CD4-positive, alpha-beta T cell (primary cell): ENCODE measurements around the gene LRIG1. TPM values are rescaled to one million over a fixed set of nuclear protein-coding genes. Genes with fewer than 3 reads are reported as not detected.

Source experiments
- ATAC-seq: fragments of 200-7000 bp; cut with Tn5 transposase; one replicate; pipeline ENCODE4 v1.10.0; 2022; ENCODE audit warnings: mild to moderate bottlenecking; ENCODE audit not compliant: poor library complexity
- CTCF ChIA-PET: fragments of 350-600 bp; sonication (Branson Sonifier 250); formaldehyde crosslinking; loops from one replicate; lab custom pipeline; 2021; ENCODE audit warnings: antibody characterized with exemption, inconsistent platforms; lab: Charles Lee
- POLR2A ChIA-PET: fragments of 350-600 bp; sonication (Branson Sonifier 250); formaldehyde crosslinking; loops from one replicate; lab custom pipeline; 2021; ENCODE audit warnings: antibody characterized with exemption, inconsistent platforms; lab: Charles Lee
- DNase-seq, 14 experiments: peaks; one replicate each; pipeline ENCODE4 v3.0.0-alpha.2; 2013 to 2020; ENCODE audit warnings: mixed read lengths in 2 of 14
- H3K27ac ChIP-seq, 2 donors: one replicate each; pipeline versions ENCODE4 v1.5.1 to v1.7.0; 2013; ENCODE audit warnings: low read length in 2 of 2, low read depth in 1 of 2, mild to moderate bottlenecking in 1 of 2
- H3K27me3 ChIP-seq, 2 experiments: 1 replicate in 1 of 2; 2 replicates in 1 of 2; pipeline versions ENCODE4 v1.6.1 to v1.7.0; 2013; ENCODE audit warnings: low read length in 2 of 2, control low read depth in 1 of 2, mild to moderate bottlenecking in 1 of 2, moderate library complexity in 1 of 2; ENCODE audit not compliant: insufficient read depth in 2 of 2, control insufficient read depth in 1 of 2
- H3K36me3 ChIP-seq: one replicate; pipeline ENCODE4 v1.6.1; 2013; ENCODE audit warnings: low read length, control low read depth; ENCODE audit not compliant: insufficient read depth
- H3K4me1 ChIP-seq: one replicate; pipeline ENCODE4 v1.6.1; 2013; ENCODE audit warnings: low read length, control low read depth; ENCODE audit not compliant: insufficient read depth
- H3K4me3 ChIP-seq: one replicate; pipeline ENCODE4 v1.5.1; 2013; ENCODE audit warnings: mild to moderate bottlenecking, low read length, moderate library complexity
- H3K9me3 ChIP-seq, 2 experiments: 1 replicate in 1 of 2; 2 replicates in 1 of 2; pipeline versions ENCODE4 v1.6.1 to v1.7.0; 2013; ENCODE audit warnings: low read length in 2 of 2, mild to moderate bottlenecking in 2 of 2, control low read depth in 1 of 2, moderate library complexity in 1 of 2; ENCODE audit not compliant: control insufficient read depth in 1 of 2, insufficient read depth in 1 of 2
- H3K27ac Mint-ChIP-seq: one replicate; pipeline ENCODE4 v1.8.0; 2020; ENCODE audit warnings: mixed read lengths
- H3K27me3 Mint-ChIP-seq: one replicate; pipeline ENCODE4 v1.8.0; 2021; ENCODE audit warnings: mixed read lengths
- H3K36me3 Mint-ChIP-seq: one replicate; pipeline ENCODE4 v1.8.0; 2021; ENCODE audit warnings: low read depth, mixed read lengths
- H3K4me1 Mint-ChIP-seq: one replicate; pipeline ENCODE4 v1.8.0; 2021; ENCODE audit warnings: low read depth, mixed read lengths
- H3K4me3 Mint-ChIP-seq: one replicate; pipeline ENCODE4 v1.8.0; 2020; ENCODE audit warnings: mild to moderate bottlenecking, mixed read lengths
- H3K9me3 Mint-ChIP-seq: one replicate; pipeline ENCODE4 v1.8.0; 2020; ENCODE audit warnings: mixed read lengths
- intact Hi-C, 2 experiments: fragments of 100-400 bp; cut with DNase I in 1 of 2; cut with micrococcal nuclease in 1 of 2; formaldehyde crosslinking; loops; one replicate each; pipeline versions ENCODE4 v1.15.1 to v1.9.0; 2023 to 2025; cut with DNase I, micrococcal nuclease
- total RNA-seq, 174 experiments: library from RNA in 2 of 174; stranded (reverse) in 2 of 174; gene quantifications; one replicate each; pipeline ENCODE4 v1.2.3 and lab custom pipeline; 2021 to 2026
- TF ChIP-seq, protein P1 (sequence below): fragments of 200-600 bp; IDR thresholded peaks from one replicate; pipeline ENCODE4 v1.8.0; 2022; ENCODE audit warnings: antibody characterized with exemption, mild to moderate bottlenecking

Gene LRIG1
- total RNA-seq, 2 experiments from 2014 or later, result 30.1 to 33.1 TPM

- Mint-ChIP-seq H3K9me3 (no peaks in the 10 kb centered on the region), H3K4me3 (no peak overlapping the region), H3K36me3 (no peaks in the 10 kb centered on the region), H3K27ac (no peak overlapping the region), H3K4me1 (no peaks in the 10 kb centered on the region), H3K27me3 (no peaks in the 10 kb centered on the region)
- ATAC-seq, result no peak
- Histone ChIP-seq H3K9me3 (peaks cover 0 to 6% of the 10 kb centered on the region in 2 experiments), H3K4me1 (no peaks in the 10 kb centered on the region), H3K36me3 (no peaks in the 10 kb centered on the region), H3K27ac (no peak overlapping the region), H3K27me3 (no peaks in the 10 kb centered on the region), H3K4me3 (no peak overlapping the region)
- CTCF ChIA-PET, result no interaction called here
- POLR2A ChIA-PET, result no interaction called here
- DNase-seq, result no peak
- intact Hi-C loops, result no loop called here
- TF ChIP-seq, protein P1, sequence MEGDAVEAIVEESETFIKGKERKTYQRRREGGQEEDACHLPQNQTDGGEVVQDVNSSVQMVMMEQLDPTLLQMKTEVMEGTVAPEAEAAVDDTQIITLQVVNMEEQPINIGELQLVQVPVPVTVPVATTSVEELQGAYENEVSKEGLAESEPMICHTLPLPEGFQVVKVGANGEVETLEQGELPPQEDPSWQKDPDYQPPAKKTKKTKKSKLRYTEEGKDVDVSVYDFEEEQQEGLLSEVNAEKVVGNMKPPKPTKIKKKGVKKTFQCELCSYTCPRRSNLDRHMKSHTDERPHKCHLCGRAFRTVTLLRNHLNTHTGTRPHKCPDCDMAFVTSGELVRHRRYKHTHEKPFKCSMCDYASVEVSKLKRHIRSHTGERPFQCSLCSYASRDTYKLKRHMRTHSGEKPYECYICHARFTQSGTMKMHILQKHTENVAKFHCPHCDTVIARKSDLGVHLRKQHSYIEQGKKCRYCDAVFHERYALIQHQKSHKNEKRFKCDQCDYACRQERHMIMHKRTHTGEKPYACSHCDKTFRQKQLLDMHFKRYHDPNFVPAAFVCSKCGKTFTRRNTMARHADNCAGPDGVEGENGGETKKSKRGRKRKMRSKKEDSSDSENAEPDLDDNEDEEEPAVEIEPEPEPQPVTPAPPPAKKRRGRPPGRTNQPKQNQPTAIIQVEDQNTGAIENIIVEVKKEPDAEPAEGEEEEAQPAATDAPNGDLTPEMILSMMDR, result no peak
These were observed 38.7 kb upstream of the LRIG1 start for GRCh38 chr3:66539466-66539989.

GRCh38 chr3:66538390-66538789, 37.6 kb upstream of the LRIG1 start:
- H3K4me1 Mint-ChIP-seq, result no peaks in the 10 kb centered on the region
- Histone ChIP-seq H3K4me1 (no peaks in the 10 kb centered on the region), H3K27me3 (no peaks in the 10 kb centered on the region), H3K4me3 (no peak overlapping the region), H3K27ac (no peak overlapping the region), H3K36me3 (no peaks in the 10 kb centered on the region), H3K9me3 (no peaks in the 10 kb centered on the region)
- H3K36me3 Mint-ChIP-seq, result no peaks in the 10 kb centered on the region
- TF ChIP-seq, protein P1, result no peak
- ATAC-seq (no peak), DNase-seq (no peak)
- no peaks in the 10 kb centered on the region for H3K27me3 Mint-ChIP-seq
- POLR2A ChIA-PET, result no interaction called here
- no peak overlapping the region for H3K4me3 Mint-ChIP-seq
- H3K9me3 Mint-ChIP-seq, result no peaks in the 10 kb centered on the region
- H3K27ac Mint-ChIP-seq, result no peak overlapping the region
- intact Hi-C loops, result no loop called here
- CTCF ChIA-PET, result no interaction called here

DNA sequence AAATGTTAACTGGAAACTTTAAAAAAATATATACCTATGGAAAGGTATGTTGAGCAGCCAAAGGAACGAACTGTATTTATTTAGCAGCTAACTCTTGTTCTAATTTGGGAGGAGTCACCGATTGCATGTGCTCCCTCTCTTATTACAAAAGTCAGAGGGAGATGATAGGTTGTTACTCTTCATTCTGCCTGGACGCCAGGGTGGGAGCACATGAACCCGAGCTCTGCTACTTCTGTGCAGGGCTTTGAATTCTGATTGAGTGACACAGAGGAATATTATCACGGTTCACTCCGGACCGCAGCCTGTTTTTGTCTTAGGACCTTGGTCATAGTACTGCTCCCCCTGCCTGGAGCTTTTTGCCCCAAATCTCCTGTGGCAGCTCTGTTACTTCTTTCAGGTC, 36.9 kb upstream of the LRIG1 start:
- ChIA-PET POLR2A (no interaction called here), CTCF (no interaction called here)
- TF ChIP-seq, protein P1, result no peak
- no peaks in the 10 kb centered on the region for H3K9me3 ChIP-seq
- no peak overlapping the region for H3K27ac ChIP-seq
- ATAC-seq, result no peak
- H3K9me3 Mint-ChIP-seq, result no peaks in the 10 kb centered on the region
- no peaks in the 10 kb centered on the region for H3K27me3 Mint-ChIP-seq
- H3K4me3 ChIP-seq, result no peak overlapping the region
- intact Hi-C loops, result no loop called here
- no peaks in the 10 kb centered on the region for H3K4me1 ChIP-seq
- H3K4me1 Mint-ChIP-seq, result no peaks in the 10 kb centered on the region
- DNase-seq, result no peak
- no peaks in the 10 kb centered on the region for H3K36me3 Mint-ChIP-seq
- no peak overlapping the region for H3K27ac Mint-ChIP-seq
- H3K4me3 Mint-ChIP-seq, result no peak overlapping the region
- no peaks in the 10 kb centered on the region for H3K36me3 ChIP-seq
- H3K27me3 ChIP-seq, result no peaks in the 10 kb centered on the region
